HepG2 (cell line): ENCODE data around the gene BEND3. TPM values are rescaled to one million over a fixed set of nuclear protein-coding genes. Genes with fewer than 3 reads are reported as not detected.

Experiments used
- AGO1 ChIP-seq: fragments of 200-400 bp; formaldehyde crosslinking; IDR thresholded peaks from 2 replicates; pipeline ENCODE4 v1.6.1; 2017; ENCODE audit warnings: mild to moderate bottlenecking, low read depth, low read length, moderate library complexity; ENCODE audit not compliant: poor library complexity, severe bottlenecking
- ARNTL ChIP-seq: sonication (generic); formaldehyde crosslinking; IDR thresholded peaks from 2 replicates; pipeline ENCODE4 v1.4.0; 2020; ENCODE audit warnings: mild to moderate bottlenecking, missing genetic modification reagents
- FOXM1 ChIP-seq: sonication (generic); formaldehyde crosslinking; IDR thresholded peaks from 2 replicates; pipeline ENCODE4 v1.5.0; 2020; ENCODE audit warnings: missing genetic modification reagents
- HOXA5 ChIP-seq: sonication (generic); formaldehyde crosslinking; IDR thresholded peaks from 2 replicates; pipeline ENCODE4 v1.4.0; 2020; ENCODE audit warnings: missing genetic modification reagents
- MEIS1 ChIP-seq: sonication (generic); formaldehyde crosslinking; IDR thresholded peaks from 2 replicates; pipeline ENCODE4 v1.9.0; 2021; ENCODE audit warnings: mild to moderate bottlenecking, missing genetic modification reagents, moderate library complexity, borderline replicate concordance
- MIER3 ChIP-seq: IDR thresholded peaks from 2 replicates; pipeline ENCODE4 v1.6.1; 2016; ENCODE audit warnings: missing compliant biosample characterization, borderline replicate concordance
- NAIF1 ChIP-seq: sonication (generic); formaldehyde crosslinking; IDR thresholded peaks from 2 replicates; pipeline ENCODE4 v1.5.0; 2020; ENCODE audit warnings: mild to moderate bottlenecking, missing genetic modification reagents, borderline replicate concordance
- RARA ChIP-seq: IDR thresholded peaks from 2 replicates; pipeline ENCODE4 v1.6.1; 2016; ENCODE audit warnings: missing genetic modification reagents, missing compliant biosample characterization
- RNF2 ChIP-seq: fragments of 450-650 bp; conservative IDR thresholded peaks from 2 replicates; pipeline ENCODE4 v1.6.1; 2016; ENCODE audit warnings: low read depth
- SETDB1 ChIP-seq: sonication (generic); formaldehyde crosslinking; IDR thresholded peaks from 2 replicates; pipeline ENCODE4 v1.5.1; 2020; ENCODE audit warnings: missing genetic modification reagents, mild to moderate bottlenecking, borderline replicate concordance
- ZHX2 ChIP-seq, 2 experiments: sonication (generic) in 1 of 2; formaldehyde crosslinking in 1 of 2; IDR thresholded peaks; 2 replicates each; pipeline versions ENCODE4 v1.6.1 to v1.9.0; 2014 to 2022; ENCODE audit warnings: antibody characterized with exemption in 1 of 2, borderline replicate concordance in 1 of 2, inconsistent platforms in 1 of 2, low read depth in 1 of 2, missing genetic modification reagents in 1 of 2
- ZNF232 ChIP-seq: sonication (generic); formaldehyde crosslinking; IDR thresholded peaks from 2 replicates; pipeline ENCODE4 v1.4.0; 2020; ENCODE audit warnings: missing genetic modification reagents, borderline replicate concordance
- ZNF264 ChIP-seq: sonication (generic); formaldehyde crosslinking; IDR thresholded peaks from 2 replicates; pipeline ENCODE4 v1.4.0; 2020; ENCODE audit warnings: missing genetic modification reagents
- ZNF432 ChIP-seq: sonication (generic); formaldehyde crosslinking; IDR thresholded peaks from 2 replicates; pipeline ENCODE4 v1.5.0; 2020; ENCODE audit warnings: missing genetic modification reagents, mild to moderate bottlenecking, borderline replicate concordance
- ZNF788 ChIP-seq: sonication (generic); formaldehyde crosslinking; IDR thresholded peaks from 2 replicates; pipeline ENCODE4 v1.5.0; 2020; ENCODE audit warnings: mild to moderate bottlenecking, missing genetic modification reagents, borderline replicate concordance
- ZNF879 ChIP-seq: sonication (generic); formaldehyde crosslinking; IDR thresholded peaks from 2 replicates; pipeline ENCODE4 v1.8.1; 2023; ENCODE audit warnings: missing genetic modification reagents
- ZSCAN31 ChIP-seq: sonication (generic); formaldehyde crosslinking; IDR thresholded peaks from 2 replicates; pipeline ENCODE4 v1.5.0; 2020; ENCODE audit warnings: low read depth, mild to moderate bottlenecking, missing genetic modification reagents
- polyA plus RNA-seq, 8 experiments: library from polyadenylated mRNA; depleted of rRNA in 3 of 8; stranded (reverse) in 7 of 8; unstranded in 1 of 8; fragments of >200 nt; fragmentation: Illumina TruSeq in 4 of 8; extraction: Trizol in 4 of 8; gene quantifications; 2 replicates each; pipeline versions ENCODE4 v1.2.1 to v1.2.3, GENCODE V29; 2011 to 2016; ENCODE audit warnings: low read depth in 4 of 8, missing spikeins in 1 of 8, mixed read lengths in 1 of 8; ENCODE audit not compliant: insufficient read depth in 1 of 8
- total RNA-seq, 5 experiments: library from RNA; depleted of rRNA; stranded (reverse); fragments of >200 nt; fragmentation: Illumina TruSeq; extraction: Trizol; gene quantifications; 2 replicates each; pipeline ENCODE4 v1.2.3, GENCODE V29; 2016; ENCODE audit warnings: low read depth in 1 of 5
- TF ChIP-seq, protein P1 (sequence below): sonication (generic); formaldehyde crosslinking; IDR thresholded peaks from 2 replicates; pipeline ENCODE4 v1.4.0; 2020; ENCODE audit warnings: mild to moderate bottlenecking, missing genetic modification reagents
- TF ChIP-seq, protein P2 (sequence below): sonication (generic); formaldehyde crosslinking; IDR thresholded peaks from 2 replicates; pipeline ENCODE4 v1.4.0; 2020; ENCODE audit warnings: mild to moderate bottlenecking, missing genetic modification reagents
- TF ChIP-seq, protein P3 (sequence below): sonication (generic); formaldehyde crosslinking; IDR thresholded peaks from 2 replicates; pipeline ENCODE4 v1.4.0; 2020; ENCODE audit warnings: missing genetic modification reagents; ENCODE audit errors: not compliant biosample characterization

Gene BEND3
- total and polyA plus RNA-seq, 2 of the 13 experiments (the other 11 are each of a cell fraction or from before 2014, with no cell fraction given), result 1.4 to 5.8 TPM

DNA sequence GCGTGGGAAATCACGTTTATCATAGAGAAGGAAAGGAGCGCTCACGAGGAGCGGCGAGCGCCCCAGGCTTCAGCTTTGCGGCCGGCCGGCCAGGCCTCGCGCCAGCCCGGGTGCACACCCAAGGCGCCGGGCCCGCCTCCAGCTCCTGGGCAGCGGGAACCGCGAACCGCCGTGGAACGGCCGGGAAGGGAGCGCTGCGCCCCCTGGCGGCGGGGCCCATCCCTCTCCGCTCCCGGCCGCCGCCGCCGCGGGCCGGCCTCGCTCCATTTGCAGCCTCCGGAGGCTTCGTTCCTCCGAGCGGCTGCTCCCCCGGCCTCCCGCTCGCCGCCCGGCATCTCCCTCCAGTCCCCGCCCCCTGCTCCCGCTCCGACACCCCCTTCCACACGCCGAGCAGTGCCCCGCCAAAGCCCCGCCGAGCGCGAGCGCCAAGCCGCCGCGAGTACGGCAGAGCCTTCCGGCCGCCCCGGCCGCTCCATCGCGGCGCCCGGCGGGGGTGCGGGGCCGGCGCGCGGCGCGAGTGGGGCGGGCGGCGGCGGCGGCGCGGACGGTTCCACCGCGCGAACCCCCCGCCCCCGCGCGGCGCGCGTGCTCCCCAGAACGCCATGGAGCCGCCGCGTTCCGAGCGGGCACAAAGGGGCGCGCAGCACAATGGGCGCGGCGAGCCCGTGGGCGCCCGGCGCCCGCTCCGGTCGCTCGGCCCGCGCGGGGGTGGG lies 946 bp downstream of the BEND3 start (continued):
- TF ChIP-seq ZSCAN31 (CRISPR knock-in tag), result peak; percentile 71; the same call in 1 of the 2 replicates
- TF ChIP-seq ARNTL, result no peak
- TF ChIP-seq, protein P1, sequence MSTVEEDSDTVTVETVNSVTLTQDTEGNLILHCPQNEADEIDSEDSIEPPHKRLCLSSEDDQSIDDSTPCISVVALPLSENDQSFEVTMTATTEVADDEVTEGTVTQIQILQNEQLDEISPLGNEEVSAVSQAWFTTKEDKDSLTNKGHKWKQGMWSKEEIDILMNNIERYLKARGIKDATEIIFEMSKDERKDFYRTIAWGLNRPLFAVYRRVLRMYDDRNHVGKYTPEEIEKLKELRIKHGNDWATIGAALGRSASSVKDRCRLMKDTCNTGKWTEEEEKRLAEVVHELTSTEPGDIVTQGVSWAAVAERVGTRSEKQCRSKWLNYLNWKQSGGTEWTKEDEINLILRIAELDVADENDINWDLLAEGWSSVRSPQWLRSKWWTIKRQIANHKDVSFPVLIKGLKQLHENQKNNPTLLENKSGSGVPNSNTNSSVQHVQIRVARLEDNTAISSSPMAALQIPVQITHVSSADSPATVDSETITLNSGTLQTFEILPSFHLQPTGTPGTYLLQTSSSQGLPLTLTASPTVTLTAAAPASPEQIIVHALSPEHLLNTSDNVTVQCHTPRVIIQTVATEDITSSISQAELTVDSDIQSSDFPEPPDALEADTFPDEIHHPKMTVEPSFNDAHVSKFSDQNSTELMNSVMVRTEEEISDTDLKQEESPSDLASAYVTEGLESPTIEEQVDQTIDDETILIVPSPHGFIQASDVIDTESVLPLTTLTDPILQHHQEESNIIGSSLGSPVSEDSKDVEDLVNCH (CRISPR knock-in tag), result no peak
- TF ChIP-seq, protein P2, sequence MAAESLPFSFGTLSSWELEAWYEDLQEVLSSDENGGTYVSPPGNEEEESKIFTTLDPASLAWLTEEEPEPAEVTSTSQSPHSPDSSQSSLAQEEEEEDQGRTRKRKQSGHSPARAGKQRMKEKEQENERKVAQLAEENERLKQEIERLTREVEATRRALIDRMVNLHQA (CRISPR knock-in tag), result no peak
- TF ChIP-seq FOXM1 (CRISPR knock-in tag), result no peak
- no peak for TF ChIP-seq ZNF432 (CRISPR knock-in tag)
- no peak for TF ChIP-seq ZNF264 (CRISPR knock-in tag)
- TF ChIP-seq AGO1, result no peak
- no peak for TF ChIP-seq ZNF232 (CRISPR knock-in tag)
- TF ChIP-seq, protein P3, sequence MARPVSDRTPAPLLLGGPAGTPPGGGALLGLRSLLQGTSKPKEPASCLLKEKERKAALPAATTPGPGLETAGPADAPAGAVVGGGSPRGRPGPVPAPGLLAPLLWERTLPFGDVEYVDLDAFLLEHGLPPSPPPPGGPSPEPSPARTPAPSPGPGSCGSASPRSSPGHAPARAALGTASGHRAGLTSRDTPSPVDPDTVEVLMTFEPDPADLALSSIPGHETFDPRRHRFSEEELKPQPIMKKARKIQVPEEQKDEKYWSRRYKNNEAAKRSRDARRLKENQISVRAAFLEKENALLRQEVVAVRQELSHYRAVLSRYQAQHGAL, result no peak
- no peak for TF ChIP-seq SETDB1
- TF ChIP-seq MIER3 (CRISPR knock-in tag), result no peak
- TF ChIP-seq MEIS1, result no peak
- TF ChIP-seq ZHX2 (IDR thresholded peaks at IDR 0.05; ENCODE audit: low read depth), result no peak
- TF ChIP-seq ZHX2 (CRISPR knock-in tag; IDR thresholded peaks at IDR 0.05; ENCODE audit: borderline replicate concordance), result peak; percentile 55; the same call in 1 of the 2 replicates
- peak; percentile 48; the same call in 1 of the 2 replicates for TF ChIP-seq ZNF788 (CRISPR knock-in tag)
- TF ChIP-seq NAIF1 (CRISPR knock-in tag), result no peak
- no peak for TF ChIP-seq ZNF879
- TF ChIP-seq RARA (CRISPR knock-in tag), result no peak
- peak; percentile 64; the same call in 1 of the 2 replicates for TF ChIP-seq HOXA5 (CRISPR knock-in tag)
- TF ChIP-seq RNF2, result no peak
